Inflammatory macrophage (primary cell): ENCODE data around the gene ABLIM1.

Experiments
- DNase-seq, 2 donors: peaks; one replicate each; pipeline ENCODE4 v3.0.0-alpha.2; 2020 to 2022

The ABLIM1 gene

DNA sequence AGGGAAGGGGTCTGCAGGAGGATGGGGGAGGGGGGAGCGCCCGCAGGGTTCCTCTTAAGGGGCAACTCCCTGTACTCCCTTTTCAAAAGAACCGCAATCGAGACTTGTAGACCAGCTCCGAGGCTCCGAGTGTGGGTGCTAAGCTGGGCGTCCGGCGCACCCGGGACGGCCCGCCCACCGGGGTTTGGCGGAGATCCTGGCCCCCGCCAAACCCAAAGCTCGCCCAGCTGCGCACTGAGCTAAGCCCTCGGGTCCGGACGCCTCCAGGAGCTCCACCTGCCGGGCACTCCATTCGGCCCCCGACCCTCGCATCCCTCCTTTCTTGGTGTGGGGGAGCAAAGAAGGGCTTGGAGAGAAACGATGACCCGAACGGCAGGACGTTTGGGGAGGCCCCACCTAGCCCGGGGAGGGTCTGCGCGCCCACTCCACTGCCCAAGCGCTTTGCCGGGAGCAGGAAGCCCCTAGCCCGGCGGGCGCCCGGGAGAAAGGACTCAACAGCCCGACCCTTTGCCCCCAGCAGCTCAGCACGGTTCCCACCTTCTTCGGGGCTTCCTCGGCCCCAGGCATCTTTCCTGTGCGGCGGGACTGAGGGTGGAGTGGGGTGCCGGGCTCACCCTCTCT lies 254.4 kb downstream of the ABLIM1 start:
- DNase-seq: no peak

DNA sequence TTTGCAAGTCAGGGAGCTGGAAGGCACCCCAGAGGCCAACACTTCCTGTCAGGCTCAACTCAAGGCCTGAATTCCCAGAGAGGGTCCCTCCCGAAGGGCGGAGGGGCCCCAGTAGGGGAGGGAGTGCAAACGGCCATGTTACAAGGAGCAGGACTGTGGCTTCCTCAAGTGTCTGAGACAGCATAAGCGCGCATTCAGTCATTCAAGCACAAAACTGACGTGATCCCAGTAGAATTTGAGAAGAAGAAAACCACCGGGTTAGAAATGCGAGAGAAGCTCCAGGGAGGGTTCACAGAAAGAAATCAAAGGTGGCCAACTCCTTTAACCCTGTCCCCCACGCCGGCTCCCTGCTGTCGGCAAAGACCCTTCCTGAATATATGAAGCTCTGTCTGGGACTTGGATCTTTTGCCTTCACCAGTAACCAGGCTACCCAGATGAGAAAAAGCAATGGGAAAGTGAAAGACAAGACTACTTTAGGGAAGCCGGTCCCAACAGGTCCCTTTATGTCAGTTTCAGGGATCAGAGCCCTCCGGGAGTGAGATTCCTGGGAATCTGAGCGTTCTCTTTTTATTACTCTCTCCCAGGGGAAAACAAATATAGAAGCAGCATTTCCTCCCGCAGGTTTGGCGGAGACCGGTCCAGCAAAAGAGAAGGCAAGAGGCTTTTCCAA lies 255.1 kb downstream of the ABLIM1 start:
- no peak for DNase-seq

DNA sequence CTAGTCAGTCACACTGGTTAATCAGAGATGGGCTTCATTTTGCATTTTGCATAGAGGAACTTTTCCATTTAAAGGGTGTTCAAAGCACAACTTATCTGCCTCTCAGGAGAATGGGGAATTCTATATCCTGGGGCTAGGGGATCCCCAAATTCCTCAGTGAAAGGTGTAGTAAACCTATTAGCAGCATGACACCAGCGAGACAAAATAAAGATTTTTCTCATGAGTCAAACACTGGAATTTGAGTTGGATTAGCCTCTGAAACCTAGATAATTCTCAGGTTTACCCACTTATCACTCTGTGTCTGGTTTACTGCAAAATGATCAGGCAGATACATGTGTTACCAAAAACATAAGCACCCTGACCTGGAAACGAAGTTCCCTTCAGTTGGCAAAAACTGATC lies 255.8 kb downstream of the ABLIM1 start:
- DNase-seq: no peak

DNA sequence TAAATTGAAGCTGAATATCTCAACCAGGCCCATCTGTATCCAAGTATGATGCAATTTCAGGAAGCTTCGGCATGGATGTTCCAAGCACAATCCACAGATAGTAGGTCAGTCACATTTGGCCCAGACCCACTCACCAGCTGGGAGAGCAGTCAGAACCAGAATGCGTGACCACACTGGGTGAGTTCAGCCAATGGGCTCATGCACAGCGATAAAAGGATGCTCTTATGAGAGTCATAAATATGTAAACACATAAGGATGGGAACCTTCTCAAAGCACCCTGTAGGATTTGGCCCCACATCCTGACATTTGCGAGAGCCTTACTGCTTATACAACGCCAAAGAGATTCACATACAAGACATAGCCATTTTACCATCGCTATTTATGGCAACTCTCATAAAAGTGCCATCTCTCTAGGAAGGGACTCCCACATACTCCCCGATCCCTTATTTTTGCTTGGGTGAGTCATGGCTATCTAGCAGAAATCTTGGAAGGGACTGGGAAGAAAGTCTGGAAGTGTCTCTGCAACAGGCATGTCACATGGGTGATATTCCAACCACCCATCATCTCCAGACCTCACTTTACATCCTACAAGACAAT lies 256.8 kb downstream of the ABLIM1 start:
- no peak for DNase-seq

DNA sequence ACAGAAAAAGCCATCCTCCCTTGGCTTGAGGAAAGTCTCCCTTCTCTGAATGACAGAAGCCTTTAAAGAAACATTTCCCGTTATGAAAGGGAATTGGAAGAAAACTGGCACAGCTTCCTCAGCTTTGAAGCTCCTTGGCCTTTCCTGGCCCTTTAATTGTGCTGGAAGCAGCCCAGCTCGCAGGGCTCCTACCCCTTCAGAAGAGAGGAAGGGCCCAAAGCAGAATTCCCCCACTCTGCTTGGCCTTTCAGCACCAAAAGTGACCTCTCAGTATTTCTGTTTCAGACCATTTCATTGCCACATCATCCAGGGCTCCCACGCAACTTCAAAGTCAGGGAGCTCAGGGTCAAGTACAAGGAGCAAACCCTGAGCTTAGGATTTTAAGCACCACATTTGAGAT lies 258.0 kb downstream of the ABLIM1 start:
- DNase-seq: no peak

DNA sequence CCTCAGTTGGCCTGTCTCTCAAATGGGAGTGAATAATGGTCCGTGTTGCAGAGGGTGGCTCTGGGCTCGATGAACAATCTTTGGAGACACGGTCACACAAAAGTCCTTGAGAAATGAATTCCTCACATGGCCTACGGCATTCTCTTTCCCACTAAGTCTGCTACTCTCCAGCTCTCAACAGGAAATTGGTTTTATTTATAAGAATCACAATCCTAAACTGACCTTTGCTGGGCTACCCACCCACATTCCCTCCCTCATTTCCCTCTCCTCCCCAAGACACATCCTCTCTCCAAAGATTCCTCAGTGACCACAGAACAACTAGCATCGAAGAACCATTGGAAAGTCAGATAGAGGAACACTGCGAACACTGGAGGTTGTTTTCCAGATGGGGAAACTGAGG lies 258.5 kb downstream of the ABLIM1 start:
- DNase-seq: no peak

DNA sequence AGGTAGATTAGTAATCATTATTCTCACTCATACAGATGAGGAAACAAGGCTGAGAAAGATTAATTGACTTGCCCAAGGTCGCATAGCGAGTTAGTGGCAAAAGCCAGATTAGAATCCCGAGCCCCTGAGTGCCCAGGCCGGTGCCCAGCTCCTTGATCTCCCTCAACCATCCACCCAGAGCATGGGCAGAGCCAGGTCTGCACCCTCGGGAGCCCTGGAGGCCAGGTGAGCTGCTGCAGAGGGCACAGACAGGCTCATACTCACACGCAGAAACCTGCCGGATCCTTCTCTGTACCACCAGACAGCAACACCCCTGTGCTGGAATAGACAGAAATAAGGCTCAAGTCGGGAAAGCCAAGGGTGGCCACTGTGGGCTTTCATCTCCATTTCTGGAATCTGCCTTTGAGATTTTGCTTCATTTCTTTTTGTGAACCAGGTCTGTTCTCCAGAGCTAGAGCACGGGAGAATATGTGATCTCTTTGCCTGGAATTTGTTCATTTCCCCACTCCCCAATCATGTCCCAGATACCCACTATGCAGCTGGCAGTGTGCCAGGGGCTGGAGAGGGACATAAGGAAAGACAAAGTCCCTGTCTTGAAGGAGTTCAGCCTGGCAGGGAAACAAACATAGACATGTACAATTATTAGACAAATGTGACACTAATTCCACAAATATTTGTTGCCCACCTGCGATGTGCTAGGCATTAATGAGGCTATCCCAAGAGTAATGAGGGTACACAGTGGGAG lies 259.3 kb downstream of the ABLIM1 start:
- DNase-seq: no peak

DNA sequence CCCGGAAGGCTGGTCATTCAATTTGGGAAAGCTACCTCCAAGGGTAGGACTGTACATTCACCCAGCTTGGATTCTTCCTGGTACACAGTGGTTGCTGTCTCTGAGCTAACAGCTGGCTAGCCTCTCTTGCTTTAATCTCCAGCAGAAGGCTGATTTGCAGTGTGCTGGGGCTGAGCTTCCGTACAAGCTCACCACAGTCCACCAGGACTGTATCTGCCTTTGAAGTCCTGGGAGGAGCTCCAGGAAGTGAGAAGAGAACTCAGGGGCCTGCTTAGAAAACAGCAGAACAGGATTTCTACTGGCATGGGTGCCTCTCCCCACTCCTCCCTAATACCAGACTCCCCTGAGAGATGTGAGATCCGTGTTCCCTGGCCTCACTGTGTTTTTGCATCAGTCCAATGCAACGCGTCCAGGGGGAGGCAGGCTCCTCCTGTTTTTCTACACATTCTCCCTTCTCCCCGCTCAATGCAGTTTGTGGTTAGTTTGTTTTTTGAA lies 260.4 kb downstream of the ABLIM1 start:
- no peak for DNase-seq

DNA sequence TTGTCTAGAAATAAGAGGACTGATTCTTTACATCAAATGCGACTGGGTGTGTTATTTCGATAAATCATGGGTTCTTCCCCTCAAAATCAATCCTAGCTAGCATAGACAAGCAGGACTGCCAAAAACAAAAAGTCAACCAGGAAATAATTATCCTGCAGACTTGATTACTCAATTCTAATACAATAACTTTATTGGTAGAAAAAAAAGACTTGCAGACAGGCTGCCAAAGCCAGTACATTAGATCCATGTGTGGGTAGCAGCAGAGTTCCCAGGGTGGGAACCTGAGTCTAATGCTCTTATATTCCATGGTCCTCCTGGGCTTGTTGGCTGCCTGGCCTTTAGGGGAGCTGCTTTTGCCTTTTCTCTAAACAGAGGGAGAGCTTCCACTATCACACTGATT lies 261.6 kb downstream of the ABLIM1 start:
- no peak for DNase-seq

DNA sequence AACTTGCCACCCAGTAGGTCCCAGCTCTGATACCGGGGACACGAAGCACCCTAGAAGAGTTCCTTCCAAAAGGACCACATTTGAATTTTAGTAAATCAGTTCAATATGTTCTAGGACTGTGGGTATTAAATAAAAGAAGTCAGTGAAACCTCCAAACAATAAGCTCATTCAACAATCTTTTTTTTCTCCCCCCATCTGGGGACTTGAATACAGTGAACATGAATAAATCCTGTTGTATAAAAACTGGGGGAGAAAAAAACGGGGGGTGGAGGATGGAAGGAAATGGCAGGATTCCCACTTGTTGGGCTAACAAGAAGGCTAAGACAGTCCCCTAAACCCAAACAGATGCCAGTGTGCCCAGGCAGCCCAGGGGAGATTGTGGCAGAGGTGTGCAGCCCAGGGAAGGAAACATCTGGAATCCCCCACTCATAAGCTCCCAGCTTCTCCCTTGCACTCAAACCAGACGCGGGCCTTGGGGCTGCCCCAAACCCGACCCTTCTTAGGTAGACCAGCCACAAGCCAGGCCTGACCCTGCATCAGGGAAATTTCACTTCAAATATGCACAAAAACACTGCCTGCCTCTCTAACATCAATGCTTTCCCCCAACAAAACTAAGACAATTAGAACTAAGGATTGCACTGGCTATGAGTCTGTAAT lies 262.6 kb downstream of the ABLIM1 start:
- no peak for DNase-seq

DNA sequence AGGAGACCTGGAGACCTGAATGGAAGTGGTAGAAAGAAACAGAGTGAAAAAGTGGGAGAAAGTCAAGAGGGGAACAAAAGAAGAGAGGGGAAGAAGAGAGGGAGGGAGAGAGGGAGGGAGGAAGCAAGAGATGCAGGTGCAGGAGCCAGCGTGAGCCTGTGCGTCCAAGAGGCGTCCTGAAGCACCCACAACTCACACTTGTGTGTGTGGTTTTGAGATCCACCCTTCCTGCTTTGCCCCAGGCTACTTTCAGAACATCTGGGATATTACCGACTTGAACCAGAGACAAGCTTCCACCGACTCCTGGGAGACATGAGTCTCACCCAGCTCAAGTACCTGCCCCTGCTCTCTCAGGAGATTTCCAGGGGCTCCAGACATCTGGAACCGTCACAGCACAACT lies 263.5 kb downstream of the ABLIM1 start:
- DNase-seq: no peak

DNA sequence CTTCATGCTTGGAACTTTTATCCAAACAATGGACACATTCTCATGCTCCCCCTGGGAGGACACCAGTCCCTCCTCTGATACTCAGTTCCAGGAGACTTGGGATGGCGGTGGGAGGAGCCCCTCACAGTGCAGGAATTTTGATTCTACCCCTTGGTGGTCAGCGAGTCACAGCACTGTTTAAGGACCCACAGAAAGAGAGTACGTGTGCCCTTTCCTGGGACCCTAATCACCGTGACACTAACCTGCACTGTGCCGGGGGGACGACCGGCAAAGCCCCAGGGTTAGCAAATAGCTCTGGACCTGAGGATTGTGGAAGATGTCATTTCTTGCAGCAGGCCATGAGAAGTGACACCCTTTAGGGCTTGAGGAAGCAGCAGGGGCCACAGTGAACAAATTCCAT lies 264.2 kb downstream of the ABLIM1 start:
- no peak for DNase-seq

DNA sequence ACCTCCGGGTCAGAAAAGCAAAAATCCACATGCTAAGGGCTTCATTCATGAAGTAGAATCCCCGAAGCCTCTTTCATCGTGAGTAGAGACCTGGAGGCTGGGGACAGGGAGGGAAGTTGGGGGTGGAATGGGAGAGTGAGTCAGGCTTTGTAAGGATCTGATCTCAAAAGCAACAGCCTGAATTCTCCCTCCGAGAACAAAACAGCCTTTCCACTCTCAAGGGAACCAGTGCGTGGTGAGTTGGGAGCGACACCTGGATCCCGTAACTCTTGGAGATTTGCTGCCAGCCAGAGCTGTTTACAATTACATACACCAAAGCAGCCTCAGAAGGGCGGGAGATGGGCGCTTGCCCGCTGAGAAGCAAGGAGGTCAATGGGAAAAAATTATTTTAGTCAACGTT lies 264.6 kb downstream of the ABLIM1 start:
- DNase-seq: no peak

DNA sequence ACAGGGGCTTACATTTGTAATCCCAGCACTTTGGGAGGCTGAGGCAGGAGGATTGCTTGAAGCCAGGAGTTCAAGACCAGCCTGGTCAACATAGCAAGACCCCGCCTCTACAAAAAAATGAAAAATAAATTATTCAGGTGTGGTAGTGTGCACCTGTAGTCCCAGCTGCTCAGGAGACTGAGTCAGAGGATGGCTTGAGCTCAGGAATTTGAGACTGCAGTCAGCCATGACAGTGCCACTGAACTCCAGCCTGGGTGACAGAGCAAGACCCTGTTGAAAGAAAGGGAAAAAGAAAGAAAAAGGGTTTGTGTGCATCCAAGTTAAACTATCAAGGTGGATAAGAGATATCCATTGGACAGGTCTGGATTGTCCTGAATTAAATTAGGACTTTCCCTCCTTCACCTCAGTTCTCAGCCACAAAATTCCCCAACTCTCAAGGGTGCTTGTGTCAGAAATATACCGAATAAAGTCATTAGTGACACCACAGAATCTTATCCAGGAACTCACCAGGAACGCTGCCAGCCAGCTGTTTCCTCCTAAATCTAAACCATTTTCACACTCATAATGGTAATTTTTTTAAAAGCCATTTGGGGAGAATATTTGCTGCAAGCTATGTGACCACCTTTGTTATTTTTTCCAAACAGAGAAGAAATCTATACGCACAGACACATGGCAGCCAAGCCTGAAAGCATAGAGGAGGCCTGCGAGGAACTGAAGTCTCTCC lies 265.8 kb downstream of the ABLIM1 start:
- DNase-seq: no peak

DNA sequence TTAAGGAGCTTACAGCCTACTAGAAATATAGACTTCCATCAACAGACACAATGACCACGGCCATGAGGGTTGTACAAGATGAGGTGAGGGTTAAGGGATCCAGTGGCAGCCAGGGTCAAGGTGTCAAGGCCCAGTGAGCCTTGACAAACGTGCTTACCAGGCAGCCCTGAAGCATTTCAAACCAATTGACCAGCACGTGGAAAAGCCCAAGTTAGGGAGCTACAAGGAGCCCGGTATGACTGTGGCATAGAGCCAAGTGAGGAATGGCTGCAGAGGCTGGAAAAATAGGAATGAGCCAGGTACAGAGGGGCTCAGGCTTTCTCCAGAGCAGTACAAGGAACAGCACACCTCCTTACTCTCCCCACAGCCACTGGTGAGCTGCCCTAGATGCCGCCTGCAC lies 266.5 kb downstream of the ABLIM1 start:
- no peak for DNase-seq

DNA sequence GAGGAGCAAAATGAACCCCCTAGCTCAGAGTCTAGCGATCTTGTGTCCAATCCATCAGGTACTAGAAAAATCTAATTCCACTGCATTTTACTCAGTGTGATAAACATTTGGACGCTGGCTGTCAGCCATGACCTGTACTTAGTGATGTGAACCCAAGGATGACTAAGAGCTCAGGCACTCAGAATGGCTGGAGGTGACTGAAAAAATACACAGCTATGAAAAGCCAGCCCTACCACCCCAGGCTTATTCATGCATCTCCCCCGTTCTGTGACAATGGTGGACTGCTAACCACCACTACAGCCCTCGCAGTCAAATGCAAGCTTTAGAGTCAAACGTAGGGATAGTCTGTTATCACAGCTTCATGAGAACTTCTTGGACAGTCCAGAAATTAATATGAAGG lies 268.6 kb downstream of the ABLIM1 start:
- no peak for DNase-seq

DNA sequence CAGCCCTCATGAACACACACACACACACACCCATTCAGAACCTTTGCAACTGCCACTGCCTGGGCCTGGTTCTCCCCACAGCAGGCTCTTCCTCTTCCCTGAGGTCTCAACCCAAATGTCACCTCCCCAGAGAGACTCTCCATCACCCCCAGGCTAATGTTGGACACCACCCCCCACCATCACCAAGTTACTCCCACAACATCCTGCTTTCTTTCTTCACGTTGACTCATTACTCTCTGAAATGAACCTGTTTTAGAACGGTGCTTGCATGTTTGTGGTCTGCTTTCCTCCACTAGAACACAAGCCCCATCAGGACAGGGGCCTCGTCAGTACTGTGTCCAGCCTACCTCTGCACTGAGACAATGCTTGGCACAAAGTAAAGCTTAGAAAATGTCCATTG lies 269.8 kb downstream of the ABLIM1 start:
- DNase-seq: no peak

DNA sequence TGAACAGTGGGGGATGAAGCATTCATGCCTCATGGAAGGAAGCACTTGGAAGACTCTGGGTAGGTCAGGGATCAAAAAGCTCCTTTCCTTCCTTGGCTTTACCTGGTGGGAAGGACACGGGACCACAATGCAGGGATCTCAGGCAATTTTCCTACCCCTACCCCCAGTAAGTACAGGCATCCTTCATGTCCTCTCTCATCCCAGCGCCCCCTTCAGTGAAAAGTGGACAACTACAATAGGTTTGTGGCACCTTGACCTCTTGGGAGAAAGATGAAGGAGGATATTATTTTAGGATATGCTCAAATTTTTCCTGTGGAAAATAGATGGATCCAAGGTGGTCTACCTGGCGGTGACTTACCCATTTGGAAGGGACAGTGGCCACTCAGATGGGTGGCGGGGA lies 270.3 kb downstream of the ABLIM1 start:
- DNase-seq: no peak

DNA sequence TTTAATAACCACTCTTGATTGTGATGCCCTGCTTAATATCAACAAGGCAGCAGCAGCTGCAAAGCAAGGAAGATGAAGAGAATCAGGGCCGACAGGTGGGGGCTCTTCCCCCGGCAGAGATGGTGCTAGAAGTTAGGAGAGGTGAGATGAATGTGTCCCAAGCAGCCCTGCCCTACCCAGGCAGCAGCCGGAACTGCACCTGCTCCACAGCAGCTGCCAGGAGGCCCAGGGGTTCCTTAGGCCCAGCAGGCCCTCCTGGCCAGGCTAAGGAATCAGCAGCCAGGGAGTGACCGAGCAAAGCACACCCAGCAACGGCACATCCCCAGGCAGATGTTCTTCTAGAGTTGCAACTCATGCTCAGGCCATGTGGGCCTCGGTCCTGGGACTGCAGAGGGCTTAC lies 271.6 kb downstream of the ABLIM1 start:
- no peak for DNase-seq

DNA sequence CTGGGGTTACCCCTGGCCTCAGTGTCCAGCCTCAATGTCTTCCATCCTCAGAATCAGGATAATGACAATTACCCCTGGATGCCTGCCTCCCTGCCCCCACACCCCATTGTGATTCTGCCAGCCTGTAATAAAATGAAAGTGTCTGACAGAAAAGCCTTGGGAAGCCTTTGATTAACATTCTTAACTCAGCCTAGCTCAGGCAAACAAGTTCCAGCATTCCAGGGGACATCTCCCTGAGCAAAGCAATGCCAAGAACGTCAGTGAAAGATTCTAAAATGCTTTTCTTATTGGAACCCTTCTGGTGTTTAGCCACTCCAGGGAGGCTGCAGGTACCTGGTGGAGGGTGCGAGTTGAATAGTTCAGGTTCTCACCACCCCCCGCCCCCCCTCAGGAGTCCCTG lies 272.5 kb downstream of the ABLIM1 start:
- no peak for DNase-seq

DNA sequence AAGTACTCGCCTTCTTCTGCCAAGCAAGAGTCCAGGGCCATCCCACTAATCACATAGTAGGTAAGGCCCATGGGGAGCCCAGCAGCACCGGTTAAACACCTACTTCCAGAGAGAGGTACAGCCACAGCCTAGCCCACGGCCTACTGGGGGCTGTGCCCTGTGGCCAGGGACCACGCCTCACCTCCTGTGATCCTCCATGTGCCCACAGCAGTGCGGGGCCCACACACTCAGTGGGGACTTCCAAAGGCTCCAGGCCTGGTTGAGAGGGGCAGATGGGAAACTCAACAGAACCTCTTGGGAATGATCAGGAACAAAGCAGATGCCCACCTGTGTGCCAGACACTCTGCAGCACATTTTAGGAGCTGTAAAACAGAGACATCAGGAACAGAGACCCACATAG lies 273.5 kb downstream of the ABLIM1 start:
- DNase-seq: no peak

DNA sequence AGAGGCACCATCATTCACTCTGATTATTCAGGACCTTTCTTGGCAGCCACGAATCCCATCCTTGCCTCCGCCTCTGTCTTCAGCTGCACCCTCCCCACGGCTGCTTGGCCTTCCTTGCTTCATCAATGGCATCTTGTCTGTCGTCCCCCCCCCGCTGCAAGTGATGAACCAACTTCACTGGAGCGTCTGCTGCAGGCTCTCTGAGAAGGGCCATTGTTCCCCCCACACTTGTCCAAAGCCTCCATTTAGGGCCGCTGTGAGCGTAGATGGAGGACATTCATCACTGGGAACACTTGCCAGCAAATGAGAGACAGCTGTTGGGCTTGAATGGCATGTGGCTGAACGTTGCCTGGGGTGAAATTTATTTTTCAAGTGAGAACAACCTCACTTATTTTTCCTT lies 273.9 kb downstream of the ABLIM1 start:
- no peak for DNase-seq
